HG03139 (cell line): ENCODE measurements around the gene CDCA8.

ENCODE experiments used
- ATAC-seq: cut with Tn5 transposase; IDR thresholded peaks from one replicate; pipeline ENCODE4 v1.9.1; 2021; ENCODE audit not compliant: unreplicated experiment

Gene CDCA8

DNA sequence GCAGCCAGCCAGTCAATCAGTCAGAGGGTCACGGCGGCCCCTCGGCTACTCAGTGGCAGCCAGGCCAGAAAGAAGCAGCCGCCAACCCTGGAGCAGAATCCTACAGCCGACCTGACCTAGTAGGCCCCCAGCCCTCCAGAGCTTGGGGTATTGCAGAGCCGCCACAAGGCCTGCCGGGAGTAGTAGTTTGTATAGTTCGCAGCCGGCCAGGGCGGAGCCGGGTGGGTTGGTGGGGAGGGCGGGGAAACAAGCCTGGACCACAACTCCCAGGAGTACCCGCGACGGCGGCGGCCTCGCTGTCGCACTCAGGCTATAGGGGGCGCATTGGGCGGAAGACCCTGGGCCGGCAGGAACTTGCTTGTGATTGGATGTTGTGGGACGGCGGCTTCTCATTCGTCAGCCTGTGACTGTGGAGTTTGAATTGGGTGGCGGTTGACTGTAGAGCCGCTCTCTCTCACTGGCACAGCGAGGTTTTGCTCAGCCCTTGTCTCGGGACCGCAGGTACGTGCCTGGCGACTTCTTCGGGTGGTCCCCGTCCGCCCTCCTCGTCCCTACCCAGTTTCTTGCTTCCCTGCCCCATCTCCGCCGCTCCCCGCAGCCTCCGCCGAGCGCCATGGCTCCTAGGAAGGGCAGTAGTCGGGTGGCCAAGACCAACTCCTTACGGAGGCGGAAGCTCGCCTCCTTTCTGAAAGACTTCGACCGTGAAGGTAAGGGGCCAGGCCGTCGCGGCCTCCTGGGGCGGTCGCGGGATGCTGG is at the start of gene CDCA8:
CDCA8 (plus strand) TSS at position 439 of the 756 bp plus-strand sequence; CDS start at position 614, 175 bp downstream.
- ATAC-seq, result peak; percentile 71

DNA sequence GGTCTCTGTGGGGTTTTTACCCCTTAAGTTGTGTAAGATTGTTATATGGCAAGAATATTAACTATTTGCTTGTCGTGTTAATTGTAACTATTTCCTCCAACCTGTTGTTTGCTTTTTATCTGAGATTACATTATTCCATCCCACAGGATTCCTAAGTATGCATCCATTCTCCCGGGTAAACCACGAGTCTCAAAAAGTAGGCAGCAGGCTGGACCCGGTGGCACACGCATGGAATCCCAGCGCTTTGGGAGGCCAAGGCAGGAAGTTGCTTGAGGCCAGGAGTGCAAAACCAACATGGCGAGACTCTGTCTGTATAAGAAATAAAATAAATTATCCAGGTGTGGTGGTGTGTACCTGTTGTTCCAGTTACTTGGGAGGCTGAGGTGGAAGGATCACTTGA is 45.0 kb upstream of the CDCA8 start:
- no peak for ATAC-seq

DNA sequence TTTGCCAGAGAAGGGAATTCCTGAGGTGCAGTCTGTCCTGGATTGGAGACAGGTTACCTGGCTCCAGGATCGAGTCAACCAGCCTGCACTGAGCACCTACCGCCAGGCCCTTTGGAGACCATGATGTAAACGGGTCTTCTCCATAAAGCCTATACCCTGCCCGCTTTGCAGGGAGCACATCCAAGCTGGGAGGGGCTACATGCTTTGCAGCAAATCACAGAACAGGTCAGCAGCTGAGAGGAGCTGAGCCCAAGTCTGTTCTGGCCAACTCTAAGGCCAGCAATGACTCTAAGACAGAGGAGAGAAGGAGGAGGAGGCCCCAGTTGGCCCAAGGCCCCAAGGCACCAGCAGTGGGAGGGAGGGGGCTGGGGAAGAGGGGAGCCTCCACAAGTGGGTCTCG is 42.1 kb upstream of the CDCA8 start:
- no peak for ATAC-seq

DNA sequence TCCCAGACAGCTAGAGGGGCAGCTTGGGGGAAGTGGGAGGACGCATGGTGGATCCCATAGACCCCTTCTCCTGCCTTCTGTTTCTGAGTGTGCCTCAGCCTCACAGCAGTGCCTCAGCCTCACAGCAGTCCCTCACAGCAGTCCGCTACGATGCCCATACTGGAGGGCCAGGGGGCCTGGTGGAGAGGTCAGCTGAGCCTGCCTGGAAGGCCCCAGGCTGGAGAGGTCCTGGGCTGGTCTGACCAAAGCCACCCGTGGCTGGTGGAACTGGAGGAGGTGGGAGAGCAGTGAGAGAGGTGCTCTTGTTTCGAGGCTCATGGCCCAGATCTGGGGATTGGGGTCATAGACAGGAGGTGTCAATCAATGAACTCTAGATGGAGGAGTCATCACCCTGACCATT is 41.6 kb upstream of the CDCA8 start:
- ATAC-seq, result no peak

DNA sequence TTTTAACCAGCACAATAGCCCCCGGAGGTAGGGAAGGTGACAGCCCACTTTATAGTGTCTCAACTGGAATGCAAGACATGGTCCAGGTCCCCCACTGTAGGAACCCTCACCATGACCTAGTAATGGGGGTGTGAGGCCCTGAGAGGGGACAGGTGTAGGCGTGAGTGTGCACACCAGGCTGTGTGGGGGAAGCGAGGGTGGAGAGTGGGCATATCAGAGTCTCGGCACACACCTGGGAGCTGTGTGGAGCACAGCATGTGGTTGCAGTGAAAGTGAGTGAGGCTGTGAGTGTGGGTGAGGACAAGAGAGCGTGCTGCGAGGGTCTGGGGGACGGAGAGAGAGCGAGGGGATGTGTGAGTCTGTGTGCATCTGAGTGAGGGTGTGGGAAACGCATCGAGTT is 40.5 kb upstream of the CDCA8 start:
- ATAC-seq, result no peak

DNA sequence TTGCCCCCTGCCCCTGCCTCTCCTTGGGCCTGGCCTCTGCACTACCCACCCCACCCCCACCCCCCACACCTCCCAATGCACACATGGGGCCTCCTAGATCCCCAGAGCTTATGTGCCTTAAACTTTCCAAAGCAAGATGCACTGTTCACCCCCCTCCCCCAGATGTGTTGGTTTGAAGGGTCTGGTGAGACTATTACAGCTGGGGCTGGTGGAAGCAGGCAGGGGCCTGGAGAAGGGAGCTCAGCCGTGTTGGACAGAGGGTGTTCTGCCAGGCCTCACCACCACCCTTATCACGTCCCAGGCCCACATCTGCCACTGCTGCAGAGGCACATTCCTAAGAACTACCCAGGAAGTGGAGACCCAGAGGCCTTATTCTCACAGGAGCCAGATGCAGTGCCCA is 39.3 kb upstream of the CDCA8 start:
- ATAC-seq, result no peak

DNA sequence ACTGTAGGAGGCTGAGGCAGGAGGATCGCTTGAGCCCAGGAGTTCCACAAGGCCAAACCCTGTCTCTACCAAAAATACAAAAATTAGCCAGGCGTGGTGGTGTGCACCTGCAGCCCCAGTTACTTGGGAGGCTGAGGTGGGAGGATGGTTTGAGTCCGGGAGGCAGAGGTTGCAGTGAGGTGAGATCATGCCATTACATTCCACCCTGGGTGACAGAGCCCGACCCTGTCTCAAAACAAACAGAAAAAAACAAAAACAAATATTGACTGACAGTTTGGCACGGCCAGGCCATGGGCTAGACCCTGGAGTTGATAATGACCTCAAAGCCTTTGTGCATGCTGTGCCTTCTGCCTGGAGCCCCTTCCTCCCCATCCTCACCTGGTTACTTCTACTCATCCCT is 38.4 kb upstream of the CDCA8 start:
- no peak for ATAC-seq

DNA sequence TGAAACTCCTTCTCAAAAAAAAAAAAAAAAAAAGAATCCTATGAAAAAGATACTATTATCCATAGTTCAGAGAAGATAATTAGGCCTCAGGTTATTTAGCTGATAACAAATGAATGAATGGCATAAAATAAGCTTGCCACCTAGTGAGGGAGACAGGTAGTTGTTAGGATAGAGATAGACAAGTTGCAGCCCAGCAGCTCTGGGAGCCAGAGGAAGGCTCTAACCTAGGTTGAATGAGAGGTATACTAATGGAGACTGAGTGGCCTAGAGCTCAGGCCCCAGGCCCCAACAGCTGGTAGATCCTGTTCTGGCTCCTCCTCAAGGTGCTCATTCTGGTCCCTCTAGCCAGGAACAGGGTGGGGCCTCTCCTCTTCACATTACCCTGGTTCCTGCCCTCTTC is 37.0 kb upstream of the CDCA8 start:
- no peak for ATAC-seq

DNA sequence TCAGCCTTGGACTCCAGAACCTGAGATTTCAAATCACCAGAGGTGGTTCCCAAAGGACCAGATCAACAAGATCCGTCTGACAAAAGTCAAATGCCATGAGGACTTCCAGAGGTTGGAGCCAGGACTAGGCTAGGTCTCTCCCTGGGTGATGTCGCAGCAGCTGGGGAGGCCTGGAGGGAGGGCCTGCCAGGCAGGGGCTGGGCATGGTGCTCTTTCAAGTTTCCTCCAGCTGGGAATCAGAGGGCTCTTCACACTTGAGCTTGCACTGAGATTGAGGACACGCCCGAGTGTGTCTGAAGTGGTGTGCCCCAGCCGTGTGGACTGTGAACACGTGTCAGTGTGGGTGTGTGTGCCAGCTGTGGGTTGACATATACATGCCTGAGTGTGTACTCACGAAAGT is 36.3 kb upstream of the CDCA8 start:
- ATAC-seq, result no peak

DNA sequence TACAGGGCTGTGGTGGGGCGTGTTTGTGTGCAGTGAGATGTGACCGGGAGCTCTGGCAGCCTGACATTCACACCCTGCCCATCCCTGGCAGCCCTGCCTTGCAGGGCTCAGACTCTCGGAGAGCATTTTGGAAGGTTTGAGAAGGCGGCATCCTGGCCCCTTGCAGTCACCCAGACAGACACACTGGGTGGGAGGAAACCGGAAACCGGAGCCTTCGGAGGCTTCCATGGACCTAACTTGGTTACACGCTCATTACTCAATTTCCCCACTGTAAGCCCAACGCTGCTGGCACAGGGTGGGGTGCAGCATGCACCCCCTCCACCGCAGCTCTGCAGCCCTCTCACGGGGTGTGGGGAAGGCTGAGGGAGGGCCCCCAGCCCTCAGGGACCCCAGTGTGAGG is 35.4 kb upstream of the CDCA8 start:
- no peak for ATAC-seq

DNA sequence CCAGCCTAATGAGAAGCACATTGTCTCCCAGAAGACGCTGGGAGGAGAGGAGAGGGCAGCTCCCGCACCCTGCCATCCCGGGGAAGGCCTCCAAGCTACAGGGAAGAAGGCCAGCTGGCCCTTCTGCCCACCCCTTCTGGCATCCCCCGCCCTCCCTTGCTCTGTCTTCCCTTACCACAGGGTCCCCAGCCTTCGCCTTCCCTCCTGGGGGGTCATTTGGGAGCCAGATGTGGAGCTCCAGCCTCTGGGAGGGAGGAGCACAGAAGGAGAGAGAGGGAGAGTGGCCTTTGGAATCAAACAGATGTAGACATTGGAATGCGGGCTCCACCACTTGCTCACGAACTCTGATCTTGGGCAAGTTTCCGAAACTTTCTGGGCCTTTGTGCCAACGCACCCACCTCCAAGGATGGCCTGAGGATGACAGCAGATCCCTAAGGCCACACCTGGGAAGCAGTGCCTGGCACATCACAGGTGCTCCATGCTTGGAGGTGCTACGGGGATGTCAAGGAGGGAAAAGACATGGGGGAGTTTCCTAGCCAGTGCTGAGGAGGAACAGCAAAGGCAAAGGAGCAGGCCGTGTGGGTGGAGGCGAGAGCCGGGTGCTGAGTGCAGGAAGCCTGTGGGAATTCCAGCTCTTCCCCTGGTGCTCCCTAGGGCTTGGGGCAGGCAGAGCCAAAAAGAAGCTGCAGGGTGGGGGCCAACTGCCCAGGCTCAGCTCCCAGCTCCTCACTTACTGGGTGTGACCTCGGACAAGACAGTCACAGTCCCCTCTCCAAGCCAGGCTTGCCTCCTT is 34.5 kb upstream of the CDCA8 start:
- no peak for ATAC-seq

DNA sequence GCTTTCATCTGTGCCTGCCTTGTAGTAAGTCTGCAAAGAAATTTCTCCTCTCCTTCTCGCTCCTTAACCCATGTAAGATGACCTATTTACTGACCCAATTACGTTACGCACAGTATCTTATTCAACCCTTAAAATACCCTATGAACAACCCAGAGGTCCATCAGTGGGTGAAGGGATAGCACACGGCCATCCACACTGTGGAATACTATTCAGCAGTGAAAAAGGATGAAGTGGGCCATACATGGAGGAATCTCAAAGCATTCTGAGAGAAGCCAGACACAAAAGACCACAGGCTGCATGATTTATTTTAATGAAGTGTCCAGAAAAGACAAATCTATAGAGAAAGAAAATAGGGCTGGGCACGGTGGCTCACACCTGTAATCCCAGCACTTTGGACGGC is 33.8 kb upstream of the CDCA8 start:
- no peak for ATAC-seq

DNA sequence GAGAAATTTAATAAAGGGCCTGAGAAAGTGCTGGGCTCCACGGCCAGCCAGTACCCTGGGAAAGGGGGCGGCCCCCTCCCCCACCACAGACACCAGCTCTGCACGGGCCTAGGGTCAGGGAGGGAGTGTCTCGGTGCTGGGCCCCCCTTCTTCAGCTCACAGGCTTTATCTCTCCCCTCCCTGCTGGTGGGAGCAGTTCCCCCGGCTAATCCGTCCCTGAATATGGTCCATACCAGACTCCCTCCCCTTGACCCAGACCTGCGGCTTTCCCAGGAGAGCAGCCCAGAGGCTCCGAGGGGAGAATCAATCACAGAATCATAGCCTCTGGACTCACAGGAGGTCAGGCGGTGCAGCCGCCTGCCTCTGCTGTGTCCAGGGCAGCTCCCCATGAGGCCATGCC is 31.7 kb upstream of the CDCA8 start:
- no peak for ATAC-seq

DNA sequence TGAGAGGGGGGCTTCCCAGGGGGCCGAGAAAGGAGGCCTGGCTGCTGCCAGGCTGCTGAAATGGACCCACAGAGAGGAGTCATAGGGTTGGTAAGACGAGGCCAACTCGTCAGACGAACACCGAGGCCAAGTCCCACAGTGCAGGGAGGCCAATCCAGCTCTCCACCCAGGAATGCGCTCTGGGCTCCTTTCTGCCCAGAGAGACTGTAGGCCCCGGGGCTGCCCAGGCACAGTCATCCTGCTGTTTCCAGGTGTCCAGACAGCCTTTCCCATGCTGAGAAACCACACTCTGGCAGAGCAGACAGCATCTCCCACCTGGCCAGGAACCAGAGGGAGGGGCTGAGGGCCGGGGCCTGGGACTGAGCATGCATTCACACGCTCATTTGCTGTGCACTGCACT is 30.9 kb upstream of the CDCA8 start:
- ATAC-seq, result no peak

DNA sequence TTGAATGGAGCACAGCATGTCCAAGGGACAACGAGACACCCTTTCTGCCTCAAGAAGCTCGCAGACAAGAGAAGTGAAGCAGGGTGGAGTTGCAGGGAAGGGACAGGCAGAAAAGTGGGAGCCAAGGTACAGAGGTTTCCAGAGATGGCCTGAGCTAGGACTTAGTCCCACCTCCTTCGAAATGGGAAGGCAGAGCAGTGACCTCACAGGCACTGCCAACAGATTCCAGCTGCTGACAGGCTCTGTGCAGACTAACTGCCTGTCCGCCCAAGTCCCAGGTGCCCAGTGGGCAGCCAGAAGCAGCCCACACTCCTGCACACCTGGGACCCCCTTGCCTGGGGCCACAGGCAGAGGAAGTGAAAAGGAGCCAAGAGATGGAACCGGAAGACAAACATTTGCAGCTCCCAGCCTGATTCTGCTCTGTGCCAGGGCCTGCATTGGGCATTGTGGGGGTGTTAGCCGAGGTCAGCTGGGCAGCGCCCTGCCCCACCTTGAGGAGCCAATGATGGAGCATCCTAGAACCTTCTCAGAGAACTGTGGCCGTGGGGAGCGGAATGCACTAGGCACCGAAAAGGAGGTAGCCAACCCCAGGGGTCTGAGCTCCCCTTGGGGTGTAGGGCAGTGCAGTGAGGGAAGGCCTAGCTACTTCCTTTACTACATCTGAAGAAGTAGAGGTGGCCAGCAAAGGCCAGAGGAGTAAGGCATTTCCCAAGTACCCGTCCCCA is 30.1 kb upstream of the CDCA8 start:
- ATAC-seq, result no peak

DNA sequence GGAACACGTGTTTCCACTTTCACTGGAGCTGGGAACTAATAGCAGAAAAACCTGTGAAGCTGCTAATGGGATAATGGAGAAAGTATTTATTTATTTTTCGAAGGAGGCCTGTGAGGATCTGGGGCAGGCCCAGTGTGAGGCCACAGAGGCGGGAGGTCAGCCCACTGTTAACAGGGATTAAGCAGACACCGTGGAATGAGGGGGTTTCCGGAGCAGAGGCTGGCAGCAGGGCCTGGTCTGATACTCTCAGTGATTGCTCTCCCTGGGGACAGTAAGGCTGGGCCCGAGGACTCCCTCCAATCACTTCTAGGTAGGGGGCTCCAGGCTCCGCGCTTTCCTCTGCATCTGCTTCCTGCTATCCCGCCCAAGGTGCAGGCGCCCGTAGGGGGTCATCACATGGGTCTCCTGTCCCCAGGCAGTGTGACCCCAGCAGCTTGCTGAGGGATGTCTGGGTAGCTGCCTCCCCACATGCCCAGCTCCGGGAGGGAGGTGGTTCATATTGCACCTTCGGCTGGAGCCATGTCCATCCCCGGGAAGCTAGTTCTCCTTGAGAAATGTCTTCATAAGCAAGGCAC is 28.8 kb upstream of the CDCA8 start:
- ATAC-seq, result no peak

DNA sequence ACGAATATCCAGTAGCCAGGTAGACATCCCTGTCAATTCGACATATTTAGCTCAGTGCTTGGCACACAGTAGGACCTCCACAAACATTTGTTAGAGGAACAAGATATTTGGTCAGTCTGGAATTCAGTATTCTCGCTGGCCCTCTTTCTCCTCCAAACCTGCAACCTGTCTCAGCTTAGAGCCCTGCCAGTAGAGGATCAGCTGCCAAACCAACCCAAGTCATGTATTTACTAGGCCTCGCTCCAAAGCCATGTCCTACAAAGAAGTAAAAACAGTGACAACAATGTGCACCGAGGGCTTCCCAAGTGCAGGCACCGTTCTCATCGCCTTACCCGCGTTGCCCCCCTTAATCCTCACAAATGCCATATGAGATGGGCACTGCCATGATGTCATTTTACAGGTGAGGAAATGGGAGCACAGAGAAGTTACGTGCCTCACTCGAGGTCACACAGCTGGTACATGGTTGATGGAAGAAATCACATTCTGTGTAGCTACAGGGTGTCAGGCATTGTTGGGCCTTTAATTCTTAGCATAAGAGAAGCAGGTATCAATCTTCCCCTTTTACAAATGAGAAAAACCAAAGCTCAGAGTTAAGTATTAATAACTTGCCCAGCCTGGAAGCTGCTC is 26.0 kb upstream of the CDCA8 start:
- no peak for ATAC-seq

DNA sequence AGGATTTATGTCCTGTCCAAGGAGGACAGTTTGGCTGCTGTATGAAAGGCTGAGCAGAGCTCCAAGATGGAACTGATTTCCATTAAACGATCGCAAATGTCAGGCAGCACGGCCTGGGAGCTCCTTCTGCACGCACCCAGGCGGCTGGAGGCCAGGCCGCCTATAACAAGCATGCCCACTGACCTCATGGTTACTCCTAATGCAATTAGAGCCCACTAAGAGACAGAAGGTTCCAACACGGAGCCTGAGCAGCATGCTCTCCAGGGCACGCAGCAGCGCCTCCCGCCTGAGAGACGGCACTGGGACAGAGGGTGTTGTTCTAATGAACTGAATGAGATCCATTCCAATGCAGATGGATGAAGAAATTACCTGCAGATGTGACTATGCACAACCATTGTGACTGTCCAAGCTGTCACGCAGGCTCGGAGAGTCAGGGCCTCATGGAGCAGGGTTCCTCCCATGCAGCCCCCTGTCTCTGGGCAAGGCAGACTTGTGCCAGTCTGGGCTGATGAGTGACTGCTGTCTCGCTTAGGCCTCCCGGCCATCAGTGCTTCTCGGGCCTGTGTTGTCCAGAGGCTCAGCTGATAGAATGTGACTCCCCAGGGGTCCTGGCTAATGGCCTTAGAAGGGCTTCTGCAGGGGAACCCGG is 25.2 kb upstream of the CDCA8 start:
- no peak for ATAC-seq

DNA sequence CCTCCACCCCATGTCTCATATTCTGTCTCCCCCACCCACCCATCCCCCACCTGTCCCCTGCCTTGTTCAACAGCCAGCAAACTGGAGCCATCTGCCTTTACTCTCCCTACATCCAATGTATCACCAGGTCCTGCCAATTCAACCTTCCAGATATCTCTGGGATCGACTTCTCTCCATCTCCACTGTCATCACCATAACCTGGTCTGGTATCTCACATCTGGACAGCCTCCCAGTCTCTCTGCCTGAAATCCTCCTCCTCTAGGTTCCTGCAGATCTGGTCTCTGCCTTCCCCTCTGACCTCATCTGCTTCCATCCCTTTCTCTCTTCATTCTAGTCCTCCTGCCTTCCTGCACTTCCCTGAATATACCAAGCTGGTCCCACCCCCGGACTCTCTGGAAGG is 22.2 kb upstream of the CDCA8 start:
- no peak for ATAC-seq

DNA sequence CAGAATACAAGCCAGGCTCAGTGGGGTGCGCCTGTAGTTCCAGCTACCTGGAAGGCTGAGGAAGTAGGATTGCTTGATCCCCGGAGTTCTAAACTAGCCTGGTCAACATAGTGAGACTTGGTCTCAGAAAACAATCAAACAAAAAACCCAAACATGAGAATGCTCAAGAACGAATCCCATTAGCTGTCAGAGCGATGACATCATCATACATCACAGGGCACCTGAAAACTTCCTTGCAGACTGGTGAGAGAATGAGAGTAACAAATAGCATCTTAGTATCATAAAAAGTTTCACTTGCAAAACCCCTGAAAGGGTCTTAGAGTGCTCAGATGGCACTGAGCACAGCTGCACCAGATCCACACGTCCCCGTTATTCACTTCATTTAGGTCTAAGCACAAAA is 21.1 kb upstream of the CDCA8 start:
- ATAC-seq, result no peak
